A673 (cell line): ENCODE data around the gene TMEM109.

Experiments
- CTCF ChIP-seq: fragments of 300-800, 200-600 bp; sonication (generic); conservative IDR thresholded peaks from 2 replicates; pipeline ENCODE4 v1.5.1; 2017; ENCODE audit warnings: low read depth, mild to moderate bottlenecking, antibody characterized with exemption, low read length, moderate library complexity, mixed read lengths
- EZH2 ChIP-seq: fragments of 200-600 bp; sonication (generic); IDR thresholded peaks from 2 replicates; pipeline ENCODE4 v1.6.1; 2017; ENCODE audit warnings: borderline replicate concordance, low read depth, mild to moderate bottlenecking, mixed read lengths, antibody characterized with exemption, low read length; ENCODE audit not compliant: poor library complexity, severe bottlenecking

- no peak for TF ChIP-seq CTCF
- no peak for TF ChIP-seq EZH2
Observed at GRCh38 chr11:60924906-60925853, 11.2 kb downstream of the TMEM109 start.
